ENCODE data around the gene PACSIN1.

DNA sequence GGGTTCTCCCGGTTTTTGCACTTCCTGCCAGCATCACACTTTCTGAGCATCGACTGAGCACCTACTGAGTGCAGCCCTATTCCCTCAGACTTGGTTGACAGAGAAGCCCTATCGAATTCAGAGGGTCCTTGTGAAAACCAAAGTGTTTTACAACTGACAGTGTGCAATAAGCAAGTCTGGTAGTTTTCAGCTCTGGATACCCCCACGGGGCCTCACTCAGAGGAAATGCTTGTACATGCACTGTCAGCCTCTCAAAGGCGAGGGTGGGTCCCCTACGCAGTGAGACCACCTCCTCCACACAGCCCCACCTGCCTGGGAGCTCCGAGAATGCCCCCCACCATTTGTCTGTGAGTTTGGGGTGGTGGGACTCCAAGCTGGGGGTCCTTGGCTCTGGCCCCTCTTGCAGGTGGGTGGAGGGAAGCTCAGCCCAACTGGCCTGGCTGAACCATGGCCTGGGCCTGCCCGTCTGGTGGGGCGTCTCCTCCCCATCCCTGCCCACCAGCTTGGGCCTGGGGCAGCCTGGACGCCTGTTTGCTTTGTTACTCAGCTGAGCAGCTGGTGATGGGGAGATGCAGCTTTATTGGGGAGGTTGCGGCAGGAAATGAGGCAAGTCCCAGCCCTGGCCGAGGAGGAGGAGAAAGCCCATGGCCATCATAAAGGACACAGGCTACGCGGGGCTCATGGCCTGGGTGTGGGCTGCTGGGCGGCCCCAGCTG, 88.6 kb downstream of the PACSIN1 start:
- TF ChIP-seq, protein P1, sequence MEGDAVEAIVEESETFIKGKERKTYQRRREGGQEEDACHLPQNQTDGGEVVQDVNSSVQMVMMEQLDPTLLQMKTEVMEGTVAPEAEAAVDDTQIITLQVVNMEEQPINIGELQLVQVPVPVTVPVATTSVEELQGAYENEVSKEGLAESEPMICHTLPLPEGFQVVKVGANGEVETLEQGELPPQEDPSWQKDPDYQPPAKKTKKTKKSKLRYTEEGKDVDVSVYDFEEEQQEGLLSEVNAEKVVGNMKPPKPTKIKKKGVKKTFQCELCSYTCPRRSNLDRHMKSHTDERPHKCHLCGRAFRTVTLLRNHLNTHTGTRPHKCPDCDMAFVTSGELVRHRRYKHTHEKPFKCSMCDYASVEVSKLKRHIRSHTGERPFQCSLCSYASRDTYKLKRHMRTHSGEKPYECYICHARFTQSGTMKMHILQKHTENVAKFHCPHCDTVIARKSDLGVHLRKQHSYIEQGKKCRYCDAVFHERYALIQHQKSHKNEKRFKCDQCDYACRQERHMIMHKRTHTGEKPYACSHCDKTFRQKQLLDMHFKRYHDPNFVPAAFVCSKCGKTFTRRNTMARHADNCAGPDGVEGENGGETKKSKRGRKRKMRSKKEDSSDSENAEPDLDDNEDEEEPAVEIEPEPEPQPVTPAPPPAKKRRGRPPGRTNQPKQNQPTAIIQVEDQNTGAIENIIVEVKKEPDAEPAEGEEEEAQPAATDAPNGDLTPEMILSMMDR (IDR thresholded peaks at IDR 0.05): no peak
- no peak for TF ChIP-seq POLR2A (IDR thresholded peaks at IDR 0.05)
